Activated naive CD4-positive, alpha-beta T cell treated with Interleukin-2 at 50 U/mL for 16 hours (primary cell): Measurements from ENCODE around the gene TMEM41B.
"Not testable (repeated sequence)": the region's sequence is repeated elsewhere in the genome, so short reads cannot be mapped to it uniquely, and the experiment has no call there.

ENCODE experiments used
- DNase-seq: peaks from one replicate; pipeline ENCODE4 v3.0.0-alpha.2; 2020

TMEM41B gene

DNA sequence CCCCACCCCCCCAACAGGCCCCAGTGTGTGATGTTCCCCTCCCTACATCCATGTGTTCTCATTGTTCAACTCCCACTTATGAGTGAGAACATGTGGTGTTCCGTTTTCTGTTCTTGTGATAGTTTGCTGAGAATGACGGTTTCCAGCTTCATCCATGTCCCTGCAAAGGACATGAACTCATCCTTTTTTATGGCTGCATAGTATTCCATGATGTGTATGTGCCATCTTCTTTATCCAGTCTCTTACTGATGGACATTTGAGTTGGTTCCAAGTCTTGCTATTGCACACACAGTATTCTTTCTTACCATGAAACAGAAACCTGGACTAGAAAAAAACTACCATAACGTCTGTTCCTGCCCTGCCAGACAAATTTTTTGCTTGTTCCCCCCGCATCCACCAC, 56.1 kb downstream of the TMEM41B start:
- not testable (repeated sequence) for DNase-seq

DNA sequence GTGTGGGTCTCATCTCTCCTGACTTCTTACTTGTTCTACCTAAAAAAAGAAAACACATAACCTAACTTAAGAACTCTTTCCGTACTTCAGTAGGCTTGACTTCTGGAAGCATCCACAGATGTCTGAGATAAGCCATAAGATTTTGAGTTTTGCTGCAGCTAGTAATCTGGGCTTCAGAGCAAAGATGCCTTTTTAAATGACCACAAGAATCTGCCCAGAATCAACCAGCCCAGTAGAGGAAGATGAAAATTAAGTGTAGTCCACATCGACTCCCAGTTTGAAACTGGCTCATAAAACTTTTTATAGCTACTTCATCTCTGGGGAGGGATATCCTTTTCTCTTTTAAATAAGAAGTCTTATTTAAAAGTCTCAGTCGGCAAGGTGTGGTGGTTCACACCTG, 60.0 kb downstream of the TMEM41B start:
- no peak for DNase-seq

DNA sequence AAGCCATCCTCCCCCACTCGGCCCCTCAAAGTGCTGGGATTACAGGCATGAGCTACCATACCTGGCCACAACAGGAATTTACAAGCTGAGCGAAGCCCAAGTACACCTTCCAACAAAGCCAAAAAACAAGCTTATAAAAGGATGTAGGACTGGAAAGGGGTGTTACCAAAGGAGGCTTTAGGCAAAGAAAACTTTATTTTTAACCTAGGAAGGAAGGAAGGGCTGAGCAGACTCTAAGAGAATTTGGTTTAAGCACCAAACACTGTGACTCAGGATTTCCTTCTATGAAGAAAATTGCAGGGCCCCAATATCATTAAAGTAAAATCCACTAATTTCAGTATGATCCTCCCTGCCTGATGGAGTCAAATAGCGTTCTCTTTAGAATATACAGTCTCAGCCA, 61.3 kb downstream of the TMEM41B start:
- no peak for DNase-seq

GRCh38 chr11:9251311-9251710, 63.1 kb downstream of the TMEM41B start:
- DNase-seq = no peak

- DNase-seq = peak; percentile 47
Measured at GRCh38 chr11:9250139-9250582, 64.2 kb downstream of the TMEM41B start.

DNA sequence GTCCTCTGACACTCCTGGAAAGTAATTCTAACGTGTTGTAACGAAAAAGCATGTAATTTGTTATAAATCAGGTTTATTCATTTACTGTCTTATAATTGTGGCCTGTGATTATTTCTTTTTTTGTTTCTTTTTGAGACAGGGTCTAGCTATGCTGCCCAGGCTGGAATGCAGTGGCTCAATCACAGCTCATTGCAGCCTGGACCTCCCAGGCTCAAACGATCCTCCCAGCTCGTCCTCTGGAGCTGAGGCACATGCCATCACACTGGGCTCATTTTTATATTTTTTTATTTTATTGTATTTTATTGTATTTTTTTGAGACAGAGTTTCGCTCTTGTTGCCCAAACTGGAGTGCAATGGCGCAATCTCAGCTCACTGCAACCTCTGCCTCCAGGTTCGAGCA, 65.1 kb downstream of the TMEM41B start:
- DNase-seq = no peak

DNA sequence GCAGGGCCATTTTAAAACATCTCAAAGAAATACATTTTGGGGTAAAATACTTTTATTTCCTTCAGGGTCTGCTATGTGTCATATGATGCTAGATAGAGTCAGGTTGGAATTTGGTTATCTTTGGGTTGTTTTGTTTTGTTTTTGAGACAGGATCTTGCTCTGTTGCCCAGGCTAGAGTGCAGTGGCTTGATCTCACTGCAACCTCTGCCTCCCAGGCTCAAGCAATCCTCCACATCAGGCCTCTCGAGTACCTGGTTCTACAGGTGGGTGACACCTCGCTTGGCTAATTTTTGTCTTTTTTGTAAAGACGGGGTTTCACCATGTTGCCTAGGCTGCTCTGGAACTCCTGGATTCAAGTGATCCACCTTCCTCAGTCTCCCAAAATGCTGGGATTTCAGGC, 66.5 kb downstream of the TMEM41B start:
- DNase-seq = no peak

DNA sequence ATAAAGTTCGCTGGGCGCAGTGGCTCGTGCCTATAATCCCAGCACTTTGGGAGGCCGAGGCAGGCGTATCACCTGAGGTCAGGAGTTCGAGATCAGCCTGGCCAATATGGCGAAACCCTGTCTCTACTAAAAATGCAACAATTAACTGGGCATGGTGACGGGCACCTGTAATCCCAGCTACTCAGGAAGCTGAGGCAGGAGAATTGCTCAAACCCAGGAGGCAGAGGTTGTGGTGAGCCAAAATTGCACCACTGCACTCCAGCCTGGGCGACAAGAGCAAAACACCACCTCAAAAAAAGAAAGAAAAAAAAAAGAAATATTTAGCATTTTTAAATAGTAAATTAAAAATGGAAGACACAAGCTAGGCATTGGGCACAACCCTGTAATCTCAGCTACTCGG, 78.2 kb downstream of the TMEM41B start:
- DNase-seq = not testable (repeated sequence)

- no peak for DNase-seq
Measured at GRCh38 chr11:9232482-9232881, 81.9 kb downstream of the TMEM41B start.

GRCh38 chr11:9231848-9232177, 82.6 kb downstream of the TMEM41B start:
- no peak for DNase-seq
